HepG2 (cell line): ENCODE data around the gene RBPJ. TPM values are rescaled to one million over a fixed set of nuclear protein-coding genes. Genes with fewer than 3 reads are reported as not detected.

Experiments
- AGO1 ChIP-seq: fragments of 200-400 bp; formaldehyde crosslinking; IDR thresholded peaks from 2 replicates; pipeline ENCODE4 v1.6.1; 2017; ENCODE audit warnings: mild to moderate bottlenecking, low read depth, low read length, moderate library complexity; ENCODE audit not compliant: poor library complexity, severe bottlenecking
- ATF7 ChIP-seq, 2 experiments: fragments of 450-650 bp in 1 of 2; sonication (generic) in 1 of 2; formaldehyde crosslinking in 1 of 2; IDR thresholded peaks; 2 replicates each; pipeline versions ENCODE4 v1.4.0 to v1.6.1; 2016 to 2020; ENCODE audit warnings: antibody characterized with exemption in 1 of 2, mild to moderate bottlenecking in 1 of 2, missing genetic modification reagents in 1 of 2
- CHD2 ChIP-seq: IDR thresholded peaks from 2 replicates; pipeline ENCODE4 v1.6.1; 2011; ENCODE audit warnings: low read depth, low read length, improper control_type of control experiment
- EP300 ChIP-seq, 3 experiments: sonication (generic) in 1 of 3; formaldehyde crosslinking in 1 of 3; IDR thresholded peaks; 2 replicates each; pipeline versions ENCODE4 v1.5.1 to v1.6.1; 2011 to 2020; ENCODE audit warnings: low read depth in 2 of 3, low read length in 2 of 3, borderline replicate concordance in 1 of 3, improper control_type of control experiment in 1 of 3, mild to moderate bottlenecking in 1 of 3, missing genetic modification reagents in 1 of 3, moderate library complexity in 1 of 3
- FOXK2 ChIP-seq: fragments of 450-650 bp; IDR thresholded peaks from 2 replicates; pipeline ENCODE4 v1.6.1; 2016
- HNRNPLL ChIP-seq: fragments of 200-400 bp; formaldehyde crosslinking; IDR thresholded peaks from 2 replicates; pipeline ENCODE4 v1.6.1; 2017; ENCODE audit warnings: mild to moderate bottlenecking, low read depth, low read length; ENCODE audit not compliant: poor library complexity, severe bottlenecking
- HOXA7 ChIP-seq: sonication (generic); formaldehyde crosslinking; IDR thresholded peaks from 2 replicates; pipeline ENCODE4 v1.8.1; 2022; ENCODE audit warnings: mild to moderate bottlenecking, missing genetic modification reagents, moderate library complexity
- MYNN ChIP-seq: sonication (generic); formaldehyde crosslinking; IDR thresholded peaks from 2 replicates; pipeline ENCODE4 v1.4.0; 2020; ENCODE audit warnings: mild to moderate bottlenecking, low read depth, missing genetic modification reagents
- RAD21 ChIP-seq: fragments of 450-650 bp; formaldehyde crosslinking; IDR thresholded peaks from 2 replicates; pipeline ENCODE4 v1.5.0; 2020; ENCODE audit warnings: mild to moderate bottlenecking
- RAD51 ChIP-seq: fragments of 450-650 bp; IDR thresholded peaks from 2 replicates; pipeline ENCODE4 v1.6.1; 2016; ENCODE audit warnings: borderline replicate concordance
- RXRA ChIP-seq: sonication (generic); formaldehyde crosslinking; IDR thresholded peaks from 2 replicates; pipeline ENCODE4 v1.5.1; 2020; ENCODE audit warnings: missing genetic modification reagents
- SATB2 ChIP-seq: sonication (generic); formaldehyde crosslinking; IDR thresholded peaks from 2 replicates; pipeline ENCODE4 v1.5.0; 2020; ENCODE audit warnings: missing genetic modification reagents
- SIX4 ChIP-seq: sonication (generic); formaldehyde crosslinking; IDR thresholded peaks from 2 replicates; pipeline ENCODE4 v1.4.0; 2020; ENCODE audit warnings: missing genetic modification reagents
- SOX6 ChIP-seq, 2 experiments: fragments of 450-650 bp in 1 of 2; sonication (generic) in 1 of 2; formaldehyde crosslinking in 1 of 2; IDR thresholded peaks; 2 replicates each; pipeline versions ENCODE4 v1.4.0 to v1.6.1; 2017 to 2020; ENCODE audit warnings: antibody characterized with exemption in 1 of 2, mild to moderate bottlenecking in 1 of 2, missing genetic modification reagents in 1 of 2
- STAT5B ChIP-seq: sonication (generic); formaldehyde crosslinking; IDR thresholded peaks from 2 replicates; pipeline ENCODE4 v1.4.0; 2020; ENCODE audit warnings: missing genetic modification reagents
- ZBTB20 ChIP-seq: sonication (generic); formaldehyde crosslinking; IDR thresholded peaks from 2 replicates; pipeline ENCODE4 v1.8.1; 2023; ENCODE audit warnings: missing genetic modification reagents, low read depth, mild to moderate bottlenecking, borderline replicate concordance
- ZFP90 ChIP-seq: sonication (generic); formaldehyde crosslinking; IDR thresholded peaks from 2 replicates; pipeline ENCODE4 v1.8.0; 2022; ENCODE audit warnings: missing genetic modification reagents, mild to moderate bottlenecking, inconsistent platforms, borderline replicate concordance
- ZNF251 ChIP-seq: sonication (generic); formaldehyde crosslinking; IDR thresholded peaks from 2 replicates; pipeline ENCODE4 v1.9.0; 2021; ENCODE audit warnings: mild to moderate bottlenecking, missing genetic modification reagents
- ZNF333 ChIP-seq: sonication (generic); formaldehyde crosslinking; IDR thresholded peaks from 2 replicates; pipeline ENCODE4 v1.4.0; 2020; ENCODE audit warnings: mild to moderate bottlenecking, missing genetic modification reagents, borderline replicate concordance
- ZNF609 ChIP-seq: sonication (generic); formaldehyde crosslinking; IDR thresholded peaks from 2 replicates; pipeline ENCODE4 v1.4.0; 2020; ENCODE audit warnings: mild to moderate bottlenecking, missing genetic modification reagents, borderline replicate concordance
- ZNF629 ChIP-seq: sonication (generic); formaldehyde crosslinking; conservative IDR thresholded peaks from 2 replicates; pipeline ENCODE4 v1.5.0; 2020; ENCODE audit warnings: missing genetic modification reagents
- ZNF710 ChIP-seq: sonication (generic); formaldehyde crosslinking; IDR thresholded peaks from 2 replicates; pipeline ENCODE4 v1.5.0; 2020; ENCODE audit warnings: mild to moderate bottlenecking, missing genetic modification reagents, borderline replicate concordance
- polyA plus RNA-seq, 8 experiments: library from polyadenylated mRNA; depleted of rRNA in 3 of 8; stranded (reverse) in 7 of 8; unstranded in 1 of 8; fragments of >200 nt; fragmentation: Illumina TruSeq in 4 of 8; extraction: Trizol in 4 of 8; gene quantifications; 2 replicates each; pipeline versions ENCODE4 v1.2.1 to v1.2.3, GENCODE V29; 2011 to 2016; ENCODE audit warnings: low read depth in 4 of 8, missing spikeins in 1 of 8, mixed read lengths in 1 of 8; ENCODE audit not compliant: insufficient read depth in 1 of 8
- total RNA-seq, 5 experiments: library from RNA; depleted of rRNA; stranded (reverse); fragments of >200 nt; fragmentation: Illumina TruSeq; extraction: Trizol; gene quantifications; 2 replicates each; pipeline ENCODE4 v1.2.3, GENCODE V29; 2016; ENCODE audit warnings: low read depth in 1 of 5

Gene RBPJ
- total and polyA plus RNA-seq, 2 of the 13 experiments (the other 11 are each of a cell fraction or from before 2014, with no cell fraction given), result 25.9 to 33.2 TPM

- peak; percentile 73; the same call in 1 of the 2 replicates for TF ChIP-seq ZNF710 (CRISPR knock-in tag)
- no peak for TF ChIP-seq MYNN (CRISPR knock-in tag)
- TF ChIP-seq ZNF333, result no peak
- no peak for TF ChIP-seq ZNF629 (CRISPR knock-in tag)
- no peak; the same call in 1 of the 2 replicates for TF ChIP-seq ZNF609 (CRISPR knock-in tag)
- TF ChIP-seq STAT5B (CRISPR knock-in tag), result no peak; the same call in 1 of the 2 replicates
- TF ChIP-seq ZNF251 (CRISPR knock-in tag), result no peak
- no peak for TF ChIP-seq RAD21 (CRISPR knock-in tag)
- 0 out of 2 replicates have a peak, but pooled peaks have one; percentile 20 for TF ChIP-seq SIX4
- no peak for TF ChIP-seq FOXK2
- TF ChIP-seq CHD2, result peak; percentile 94
- TF ChIP-seq SATB2 (CRISPR knock-in tag), result 0 out of 2 replicates have a peak, but pooled peaks have one; percentile 29
- no peak for TF ChIP-seq SOX6 (IDR thresholded peaks at IDR 0.05)
- peak; percentile 30; the same call in 1 of the 2 replicates for TF ChIP-seq SOX6 (CRISPR knock-in tag; IDR thresholded peaks at IDR 0.05)
- 0 out of 4 replicates have a peak, but pooled peaks of 1 of the 2 experiments have one; percentile 20 for TF ChIP-seq EP300 (IDR thresholded peaks at IDR 0.05; ENCODE audit: low read depth in 2 of 2, low read length in 2 of 2)
- TF ChIP-seq EP300 (CRISPR knock-in tag; IDR thresholded peaks at IDR 0.05; ENCODE audit: borderline replicate concordance), result no peak
- TF ChIP-seq ZBTB20 (CRISPR knock-in tag), result peak; percentile 23; the same call in 1 of the 2 replicates
- peak; percentile 47 for TF ChIP-seq HNRNPLL
- TF ChIP-seq RXRA (CRISPR knock-in tag), result peak; percentile 61; the same call in 1 of the 2 replicates
- no peak for TF ChIP-seq RAD51
- TF ChIP-seq AGO1, result no peak
- no peak for TF ChIP-seq HOXA7
- TF ChIP-seq ZFP90 (CRISPR knock-in tag), result 0 out of 2 replicates have a peak, but pooled peaks have one; percentile 32
- TF ChIP-seq ATF7 (IDR thresholded peaks at IDR 0.05), result no peak
- TF ChIP-seq ATF7 (CRISPR knock-in tag; IDR thresholded peaks at IDR 0.05), result no peak
Measured at GRCh38 chr4:26320538-26321372, at the start of gene RBPJ (continued).
